Upper lobe of right lung (tissue), 1 donor: ENCODE measurements around the gene DCTN3. TPM values are rescaled to one million over a fixed set of nuclear protein-coding genes. Genes with fewer than 3 reads are reported as not detected.

Experiments
- ATAC-seq: fragments of 200-7000 bp; cut with Tn5 transposase; one replicate; pipeline ENCODE4 v1.9.1; 2020; ENCODE audit warnings: mild to moderate bottlenecking, moderate library complexity
- DNase-seq: peaks from one replicate; pipeline ENCODE4 v3.0.0-alpha.2; 2020
- H3K27ac ChIP-seq: fragments of 200-600 bp; one replicate; pipeline ENCODE4 v1.8.0; 2022
- H3K27me3 ChIP-seq: fragments of 200-600 bp; one replicate; pipeline ENCODE4 v1.8.0; 2022; ENCODE audit warnings: mild to moderate bottlenecking
- H3K36me3 ChIP-seq: fragments of 200-600 bp; one replicate; pipeline ENCODE4 v1.8.0; 2022
- H3K4me1 ChIP-seq: fragments of 200-600 bp; one replicate; pipeline ENCODE4 v1.8.0; 2022
- H3K4me3 ChIP-seq: fragments of 200-600 bp; one replicate; pipeline ENCODE4 v1.8.0; 2022; ENCODE audit warnings: mild to moderate bottlenecking
- H3K9me3 ChIP-seq: fragments of 200-600 bp; one replicate; pipeline ENCODE4 v1.8.0; 2022
- CTCF ChIP-seq: fragments of 200-600 bp; IDR thresholded peaks from one replicate; pipeline ENCODE4 v1.8.0; 2022; ENCODE audit warnings: antibody characterized with exemption
- intact Hi-C: fragments of 100-400 bp; cut with DNase I; formaldehyde crosslinking; loops from one replicate; pipeline ENCODE4 v1.11.0; 2022
- total RNA-seq: library from RNA; stranded (reverse); fragmentation: NEBNext Ultra II Directional; extraction: Animal tissue kit (Norgen Biotek cat#: 25700); gene quantifications from one replicate; pipeline ENCODE4 v1.2.1, GENCODE V29; 2021
- donor health status: DM: no; HTN: yes; CAD: no; lungs with severe emphysema.

The DCTN3 gene
- total RNA-seq, 1 donor from 2014 or later, result 59.3 TPM

GRCh38 chr9:34564617-34565016, 55.7 kb downstream of the DCTN3 start:
- DNase-seq (no peak), ATAC-seq (no peak)
- intact Hi-C loops, result no loop called here
- Histone ChIP-seq H3K9me3 (no peaks in the 10 kb centered on the region), H3K27me3 (peaks cover 22% of the 10 kb centered on the region), H3K27ac (no peak overlapping the region), H3K36me3 (no peaks in the 10 kb centered on the region), H3K4me1 (peaks cover 7% of the 10 kb centered on the region), H3K4me3 (no peak overlapping the region)
- no peak for TF ChIP-seq CTCF

Other genes with a start within 250 kb of the DCTN3 start
- gene MYORG, start 243.6 kb downstream of the DCTN3 start, total RNA-seq, result 6.9 TPM
- gene FAM219A, start 161.9 kb downstream of the DCTN3 start, total RNA-seq, result 28.8 TPM
- not detected for gene DNAI1, start 161.7 kb downstream of the DCTN3 start, total RNA-seq
- gene ENHO, start 97.5 kb downstream of the DCTN3 start, total RNA-seq, result 0.61 TPM
- 2.9 TPM for gene CNTFR, start 30.8 kb downstream of the DCTN3 start, total RNA-seq
- gene RPP25L, start 8.4 kb downstream of the DCTN3 start, total RNA-seq, result 16.7 TPM
- not detected for gene ARID3C, start 8.6 kb upstream of the DCTN3 start, total RNA-seq
- 40.5 TPM for gene SIGMAR1, start 17.3 kb upstream of the DCTN3 start, total RNA-seq
- 47.6 TPM for gene GALT, start 26.2 kb upstream of the DCTN3 start, total RNA-seq
- gene IL11RA, start 31.7 kb upstream of the DCTN3 start, total RNA-seq, result 18.7 TPM
- not detected for gene CCL27, start 42.2 kb upstream of the DCTN3 start, total RNA-seq
- 1.1 TPM for gene CCL19, start 70.8 kb upstream of the DCTN3 start, total RNA-seq
- 37.7 TPM for gene CCL21, start 89.6 kb upstream of the DCTN3 start, total RNA-seq